H9 (cell line): ENCODE results near the gene TRMT1. TPM values are rescaled to one million over a fixed set of nuclear protein-coding genes. Genes with fewer than 3 reads are reported as not detected.

Source experiments
- DNase-seq: peaks from one replicate; pipeline ENCODE4 v3.0.0-alpha.2; 2017
- H2AFZ ChIP-seq: one replicate; pipeline ENCODE4 v1.6.1; 2013; ENCODE audit warnings: mild to moderate bottlenecking, low read length, control low read depth, moderate library complexity
- H2AK5ac ChIP-seq: 2 replicates; pipeline ENCODE4 v1.6.1; 2013; ENCODE audit warnings: low read length, control low read depth, mixed read lengths; ENCODE audit not compliant: insufficient read length
- H2BK120ac ChIP-seq: one replicate; pipeline ENCODE4 v1.6.1; 2013; ENCODE audit warnings: low read depth, mild to moderate bottlenecking, low read length, control low read depth, inconsistent platforms; ENCODE audit not compliant: poor library complexity, severe bottlenecking
- H2BK12ac ChIP-seq: 2 replicates; pipeline ENCODE4 v1.6.1; 2013; ENCODE audit warnings: low read length, control low read depth, mixed read lengths, low read depth; ENCODE audit not compliant: insufficient read length
- H2BK15ac ChIP-seq: 2 replicates; pipeline ENCODE4 v1.6.1; 2013; ENCODE audit warnings: low read depth, low read length, control low read depth
- H2BK20ac ChIP-seq: one replicate; pipeline ENCODE4 v1.6.1; 2013; ENCODE audit warnings: low read depth, mild to moderate bottlenecking, low read length, control low read depth, inconsistent platforms; ENCODE audit not compliant: poor library complexity, severe bottlenecking
- H2BK5ac ChIP-seq: 2 replicates; pipeline ENCODE4 v1.6.1; 2013; ENCODE audit warnings: low read length, control low read depth, mixed read lengths; ENCODE audit not compliant: insufficient read length
- H3K14ac ChIP-seq: 2 replicates; pipeline ENCODE4 v1.6.1; 2013; ENCODE audit warnings: low read length, control low read depth; ENCODE audit not compliant: insufficient read depth
- H3K18ac ChIP-seq: 2 replicates; pipeline ENCODE4 v1.6.1; 2013; ENCODE audit warnings: low read depth, mild to moderate bottlenecking, mixed read lengths, low read length, control low read depth; ENCODE audit not compliant: insufficient read length
- H3K23ac ChIP-seq: 2 replicates; pipeline ENCODE4 v1.6.1; 2013; ENCODE audit warnings: low read length, control low read depth, mixed read lengths, low read depth; ENCODE audit not compliant: insufficient read length
- H3K23me2 ChIP-seq: 2 replicates; pipeline ENCODE4 v1.6.1; 2013; ENCODE audit warnings: low read depth, mild to moderate bottlenecking, mixed read lengths, low read length, control low read depth; ENCODE audit not compliant: insufficient read length, poor library complexity, severe bottlenecking
- H3K27ac ChIP-seq: 2 replicates; pipeline ENCODE4 v1.5.1; 2013; ENCODE audit warnings: low read length, control low read depth, mixed read lengths, low read depth; ENCODE audit not compliant: insufficient read length
- H3K27me3 ChIP-seq: 2 replicates; pipeline ENCODE4 v1.6.1; 2013; ENCODE audit warnings: low read length, control low read depth, inconsistent platforms; ENCODE audit not compliant: insufficient read depth
- H3K4ac ChIP-seq: 2 replicates; pipeline ENCODE4 v1.6.1; 2013; ENCODE audit warnings: low read depth, mild to moderate bottlenecking, control low read depth, inconsistent platforms, low read length, moderate library complexity
- H3K4me1 ChIP-seq: 2 replicates; pipeline ENCODE4 v1.6.1; 2013; ENCODE audit warnings: low read length, control low read depth, inconsistent platforms; ENCODE audit not compliant: insufficient read depth
- H3K4me2 ChIP-seq: 2 replicates; pipeline ENCODE4 v1.6.1; 2013; ENCODE audit warnings: low read length, control low read depth, mixed read lengths; ENCODE audit not compliant: insufficient read length, insufficient read depth
- H3K56ac ChIP-seq: 2 replicates; pipeline ENCODE4 v1.6.1; 2013; ENCODE audit warnings: low read depth, mild to moderate bottlenecking, mixed read lengths, low read length, control low read depth; ENCODE audit not compliant: insufficient read length
- H3K79me1 ChIP-seq: 2 replicates; pipeline ENCODE4 v1.6.1; 2013; ENCODE audit warnings: low read depth, mild to moderate bottlenecking, moderate library complexity, low read length, control low read depth, inconsistent platforms; ENCODE audit not compliant: insufficient read depth, poor library complexity, severe bottlenecking
- H3K79me2 ChIP-seq: 2 replicates; pipeline ENCODE4 v1.6.1; 2013; ENCODE audit warnings: low read length, control low read depth, inconsistent platforms; ENCODE audit not compliant: insufficient read depth
- H3K9ac ChIP-seq: 2 replicates; pipeline ENCODE4 v1.6.1; 2013; ENCODE audit warnings: low read length, control low read depth, mixed read lengths; ENCODE audit not compliant: insufficient read length; ENCODE audit errors: extremely low read depth
- H3K9me3 ChIP-seq: one replicate; pipeline ENCODE4 v1.6.1; 2013; ENCODE audit warnings: low read depth, low read length, inconsistent platforms; ENCODE audit not compliant: control insufficient read depth
- H3T11ph ChIP-seq: one replicate; pipeline ENCODE4 v1.6.1; 2013; ENCODE audit warnings: mild to moderate bottlenecking, low read length, control low read depth, inconsistent platforms
- H4K20me1 ChIP-seq: one replicate; pipeline ENCODE4 v1.6.1; 2013; ENCODE audit not compliant: control insufficient read depth, insufficient read length, insufficient read depth
- H4K5ac ChIP-seq: 2 replicates; pipeline ENCODE4 v1.6.1; 2013; ENCODE audit warnings: low read depth, mild to moderate bottlenecking, mixed read lengths, low read length, control low read depth; ENCODE audit not compliant: insufficient read length
- H4K8ac ChIP-seq: replicated peaks from 2 replicates; pipeline ENCODE4 v1.6.1; 2013; ENCODE audit warnings: low read length, control low read depth, mixed read lengths, low read depth; ENCODE audit not compliant: insufficient read length
- H4K91ac ChIP-seq: 2 replicates; pipeline ENCODE4 v1.6.1; 2013; ENCODE audit warnings: low read depth, mild to moderate bottlenecking, moderate library complexity, mixed read lengths, low read length, control low read depth; ENCODE audit not compliant: insufficient read length
- H3K27ac Mint-ChIP-seq, 3 experiments: 2 replicates in 2 of 3; 3 replicates in 1 of 3; pipeline ENCODE4 v1.8.0; 2020 to 2021; ENCODE audit warnings: mixed read lengths in 3 of 3, mild to moderate bottlenecking in 1 of 3, moderate library complexity in 1 of 3
- H3K27me3 Mint-ChIP-seq: 2 replicates; pipeline ENCODE4 v1.8.0; 2021; ENCODE audit warnings: low read depth, mild to moderate bottlenecking, moderate library complexity, mixed read lengths
- H3K36me3 Mint-ChIP-seq, 3 experiments: 2 replicates in 2 of 3; 3 replicates in 1 of 3; pipeline ENCODE4 v1.8.0; 2020 to 2021; ENCODE audit warnings: low read depth in 3 of 3, mixed read lengths in 3 of 3; ENCODE audit not compliant: insufficient read depth in 1 of 3
- H3K4me1 Mint-ChIP-seq, 2 experiments: 2 replicates each; pipeline ENCODE4 v1.8.0; 2020; ENCODE audit warnings: mixed read lengths in 2 of 2
- H3K4me3 Mint-ChIP-seq, 2 experiments: 2 replicates in 1 of 2; 3 replicates in 1 of 2; pipeline ENCODE4 v1.8.0; 2020 to 2021; ENCODE audit warnings: mild to moderate bottlenecking in 2 of 2, mixed read lengths in 2 of 2, moderate library complexity in 1 of 2
- H3K9me3 Mint-ChIP-seq, 2 experiments: 2 replicates in 1 of 2; 3 replicates in 1 of 2; pipeline ENCODE4 v1.8.0; 2020; ENCODE audit warnings: mild to moderate bottlenecking in 2 of 2, mixed read lengths in 2 of 2, moderate library complexity in 1 of 2
- WGBS: extraction: QIAGEN DNeasy Blood & Tissue Kit; methylation state at CpG from one replicate; pipeline ENCODE4 v1.1.7; 2013; ENCODE audit warnings: missing lambda C conversion rate, low lambda C conversion rate, mixed read lengths; ENCODE audit not compliant: insufficient read length; ENCODE audit errors: extremely low coverage; 5-methylcytosine and 5-hydroxymethylcytosine counted together
- total RNA-seq: library from RNA; stranded (reverse); gene quantifications from 2 replicates; pipeline ENCODE4 v1.2.1, GENCODE V29; 2021
- TF ChIP-seq, protein P1 (sequence below): fragments of 200-600 bp; sonication (generic); conservative IDR thresholded peaks from 3 replicates; pipeline ENCODE4 v1.8.0; 2021; ENCODE audit warnings: antibody characterized with exemption, mild to moderate bottlenecking

TRMT1 gene
- total RNA-seq, 1 experiment from 2014 or later, result 95.7 TPM

DNA sequence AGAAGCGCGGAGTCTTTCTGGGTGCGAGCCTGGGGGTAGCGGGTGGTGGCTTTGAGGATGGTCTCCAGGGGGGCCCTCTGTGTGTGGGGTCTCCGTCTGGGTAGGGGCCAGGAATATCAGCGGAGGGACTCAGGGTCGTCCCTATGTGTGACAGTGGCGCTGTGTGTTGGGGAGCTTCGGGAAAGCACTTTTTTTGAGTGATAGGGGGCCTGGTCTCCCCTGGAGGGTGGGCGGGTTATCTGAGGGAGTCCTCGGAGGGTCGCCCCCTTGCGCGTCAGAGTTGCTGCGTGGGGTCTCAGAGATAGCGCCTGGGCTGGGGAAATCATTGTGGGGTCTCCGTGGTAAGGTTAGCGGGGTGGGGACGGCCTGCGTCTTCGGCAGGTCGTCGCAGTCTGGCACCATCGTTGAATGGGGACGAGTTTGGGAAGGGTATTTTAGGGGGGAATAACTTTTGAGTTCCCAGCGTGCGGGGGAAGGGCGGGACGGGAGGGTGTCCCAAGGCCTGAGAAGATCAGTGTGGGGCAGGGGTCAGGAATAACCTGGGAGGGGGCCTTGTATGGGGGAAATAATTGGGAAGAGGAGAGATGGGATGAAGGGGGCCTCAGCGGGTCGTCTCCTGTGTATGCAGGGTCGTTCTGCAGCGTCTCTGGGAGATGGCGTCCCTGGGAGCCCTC lies 34.5 kb upstream of the TRMT1 start:
- Histone ChIP-seq H2AK5ac (no peak overlapping the region), H4K91ac (no peak overlapping the region), H2BK15ac (no peak overlapping the region), H3K79me1 (no peaks in the 10 kb centered on the region), H2BK12ac (no peak overlapping the region), H3T11ph (no peak overlapping the region), H3K27me3 (no peaks in the 10 kb centered on the region), H3K4me1 (no peaks in the 10 kb centered on the region), H2BK20ac (no peak overlapping the region), H3K4me2 (peak overlapping the region; percentile 63), H3K23ac (no peak overlapping the region), H3K9me3 (no peaks in the 10 kb centered on the region), H3K79me2 (peaks cover 17% of the 10 kb centered on the region; the same call in 1 of the 2 replicates), H4K8ac (no peak overlapping the region), H4K20me1 (no peaks in the 10 kb centered on the region), H3K23me2 (peaks cover 22% of the 10 kb centered on the region), H2BK5ac (no peak overlapping the region), H3K4ac (no peak overlapping the region; the same call in 1 of the 2 replicates), H3K9ac (peak overlapping the region; percentile 86), H4K5ac (no peak overlapping the region), H3K56ac (no peak overlapping the region), H3K14ac (peak overlapping the region; percentile 86), H2BK120ac (peak overlapping the region; percentile 1), H3K18ac (peak overlapping the region; percentile 91), H3K27ac (peak overlapping the region; percentile 0), H2AFZ (no peak overlapping the region)
- Mint-ChIP-seq H3K27me3 (peaks cover 10% of the 10 kb centered on the region; the same call in 1 of the 2 replicates), H3K9me3 (peaks cover 8 to 9% of the 10 kb centered on the region in 2 experiments; a peak in 4 of 5 replicates), H3K36me3 (peaks cover 18 to 23% (median 18%) of the 10 kb centered on the region in 3 experiments), H3K4me3 (peak overlapping the region; percentile 97 to 98), H3K27ac (peak overlapping the region; percentile 98 to 100 (median 100)), H3K4me1 (peaks cover 14 to 15% of the 10 kb centered on the region in 2 experiments)
- WGBS, result no CpG with 5 or more reads among the region's 34 CpGs
- TF ChIP-seq, protein P1, sequence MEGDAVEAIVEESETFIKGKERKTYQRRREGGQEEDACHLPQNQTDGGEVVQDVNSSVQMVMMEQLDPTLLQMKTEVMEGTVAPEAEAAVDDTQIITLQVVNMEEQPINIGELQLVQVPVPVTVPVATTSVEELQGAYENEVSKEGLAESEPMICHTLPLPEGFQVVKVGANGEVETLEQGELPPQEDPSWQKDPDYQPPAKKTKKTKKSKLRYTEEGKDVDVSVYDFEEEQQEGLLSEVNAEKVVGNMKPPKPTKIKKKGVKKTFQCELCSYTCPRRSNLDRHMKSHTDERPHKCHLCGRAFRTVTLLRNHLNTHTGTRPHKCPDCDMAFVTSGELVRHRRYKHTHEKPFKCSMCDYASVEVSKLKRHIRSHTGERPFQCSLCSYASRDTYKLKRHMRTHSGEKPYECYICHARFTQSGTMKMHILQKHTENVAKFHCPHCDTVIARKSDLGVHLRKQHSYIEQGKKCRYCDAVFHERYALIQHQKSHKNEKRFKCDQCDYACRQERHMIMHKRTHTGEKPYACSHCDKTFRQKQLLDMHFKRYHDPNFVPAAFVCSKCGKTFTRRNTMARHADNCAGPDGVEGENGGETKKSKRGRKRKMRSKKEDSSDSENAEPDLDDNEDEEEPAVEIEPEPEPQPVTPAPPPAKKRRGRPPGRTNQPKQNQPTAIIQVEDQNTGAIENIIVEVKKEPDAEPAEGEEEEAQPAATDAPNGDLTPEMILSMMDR, result no peak
- DNase-seq, result no peak
